Neural cell (in vitro differentiated cells): ENCODE data around the gene CEACAM21.

Experiments
- CTCF ChIP-seq: fragments of 450-650 bp; IDR thresholded peaks from 2 replicates; pipeline ENCODE4 v1.5.1; 2014; ENCODE audit warnings: antibody characterized with exemption, mild to moderate bottlenecking, moderate library complexity; ENCODE audit not compliant: poor library complexity, severe bottlenecking
- EP300 ChIP-seq: fragments of 450-650 bp; conservative IDR thresholded peaks from 2 replicates; pipeline ENCODE4 v1.6.1; 2014; ENCODE audit warnings: antibody characterized with exemption, mild to moderate bottlenecking, moderate library complexity; ENCODE audit not compliant: poor library complexity, severe bottlenecking
- EZH2 ChIP-seq: fragments of 200-600, 300-800 bp; shearing (Covaris generic), sonication (generic); IDR thresholded peaks from 2 replicates; pipeline ENCODE4 v1.6.1; 2014; ENCODE audit warnings: antibody characterized with exemption, low read length, borderline replicate concordance, mild to moderate bottlenecking; ENCODE audit not compliant: insufficient read depth, poor library complexity, severe bottlenecking
- POLR2AphosphoS5 ChIP-seq: IDR thresholded peaks from 2 replicates; pipeline ENCODE4 v1.6.1; 2012
- RAD21 ChIP-seq: fragments of 450-650 bp; conservative IDR thresholded peaks from 2 replicates; pipeline ENCODE4 v1.6.1; 2014; ENCODE audit warnings: antibody characterized with exemption, mild to moderate bottlenecking, moderate library complexity
- REST ChIP-seq: IDR thresholded peaks from 2 replicates; pipeline ENCODE4 v1.6.1; 2012; ENCODE audit warnings: borderline replicate concordance
- TAF1 ChIP-seq: IDR thresholded peaks from 2 replicates; pipeline ENCODE4 v1.6.1; 2012; ENCODE audit warnings: low read depth

GRCh38 chr19:41615207-41615606, 39.2 kb downstream of the CEACAM21 start:
- TF ChIP-seq EZH2 (no peak), CTCF (no peak), REST (no peak), POLR2AphosphoS5 (no peak), RAD21 (no peak), EP300 (no peak), TAF1 (no peak)
